Measurements from ENCODE around the gene ST6GALNAC3. TPM values are rescaled to one million over a fixed set of nuclear protein-coding genes. Genes with fewer than 3 reads are reported as not detected.

Gene ST6GALNAC3
- total RNA-seq, 2 experiments from 2014 or later, result 0.50 to 1.2 TPM

- ChIA-PET POLR2A (interaction anchor here (0.6 kb wide), 1 partner anchor 643 kb away, joined by 4 read pairs; no protein-coding TSS in a partner anchor), CTCF (ENCODE audit: unreplicated experiment) (no interaction called here)
- H3K4me2 ChIP-seq (ENCODE audit: low read length), result no peak overlapping the region
- H3K9me3 ChIP-seq (ENCODE audit: low read length), result no peaks in the 10 kb centered on the region
- H3K36me3 ChIP-seq (ENCODE audit: insufficient read depth, low read length), result no peaks in the 10 kb centered on the region
- no peak overlapping the region for H3K4me3 ChIP-seq (ENCODE audit: low read depth, low read length, poor library complexity, severe bottlenecking)
- BruUV-seq (replicated peaks), result no TSS peak
- H4K20me1 ChIP-seq (ENCODE audit: insufficient read depth, low read length), result no peaks in the 10 kb centered on the region
- no peaks in the 10 kb centered on the region for H3K79me2 ChIP-seq (ENCODE audit: insufficient read depth, low read depth, low read length)
- H3K4me1 ChIP-seq (ENCODE audit: insufficient read depth, low read length, poor library complexity, severe bottlenecking), result no peaks in the 10 kb centered on the region
- no peak overlapping the region for H3K27ac ChIP-seq (ENCODE audit: low read depth, low read length, poor library complexity, severe bottlenecking)
- DNase-seq (ENCODE audit: low spot score), result no peak
- H3K9me2 ChIP-seq (ENCODE audit: insufficient read depth, low read length), result no peaks in the 10 kb centered on the region
- H2AFZ ChIP-seq (ENCODE audit: low read length), result no peak overlapping the region
- intact Hi-C loops (cut with micrococcal nuclease; ENCODE audit: unreplicated experiment), result no loop called here
- TF ChIP-seq CTCF (conservative IDR thresholded peaks at IDR 0.05; ENCODE audit: low read length) (no peak), EZH2phosphoT487 (IDR thresholded peaks at IDR 0.05; ENCODE audit: borderline replicate concordance, low read depth, low read length) (no peak)
These were observed 9.3 kb upstream of the ST6GALNAC3 start for GRCh38 chr1:76065270-76065669.

DNA sequence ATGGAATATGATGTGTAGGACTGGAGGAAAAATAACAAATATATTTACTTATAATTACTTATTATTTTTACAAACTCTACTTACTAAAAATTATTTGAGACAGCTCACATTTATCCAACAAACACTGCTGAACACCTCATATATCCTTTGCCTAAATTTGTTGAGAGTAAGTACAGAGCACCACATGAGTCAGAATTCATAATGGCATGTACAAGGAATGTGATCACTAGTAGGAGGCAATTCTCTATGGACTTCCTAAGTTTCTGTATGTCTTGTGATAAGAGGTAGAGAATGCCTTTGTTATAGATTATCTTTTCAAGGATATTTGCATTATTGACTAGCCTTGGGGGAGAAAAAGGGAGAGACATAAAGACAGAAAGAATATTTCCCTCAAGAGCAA lies 8.2 kb upstream of the ST6GALNAC3 start:
- ChIA-PET POLR2A (no interaction called here), CTCF (ENCODE audit: unreplicated experiment) (no interaction called here)
- H3K4me3 ChIP-seq (ENCODE audit: low read depth, low read length, poor library complexity, severe bottlenecking), result no peak overlapping the region
- H3K9me3 ChIP-seq (ENCODE audit: low read length), result no peaks in the 10 kb centered on the region
- no peak for TF ChIP-seq EZH2phosphoT487 (IDR thresholded peaks at IDR 0.05; ENCODE audit: borderline replicate concordance, low read depth, low read length)
- no peak for TF ChIP-seq CTCF (conservative IDR thresholded peaks at IDR 0.05; ENCODE audit: low read length)
- H3K36me3 ChIP-seq (ENCODE audit: insufficient read depth, low read length), result no peaks in the 10 kb centered on the region
- intact Hi-C loops (cut with micrococcal nuclease; ENCODE audit: unreplicated experiment), result no loop called here
- H2AFZ ChIP-seq (ENCODE audit: low read length), result no peak overlapping the region
- H3K27ac ChIP-seq (ENCODE audit: low read depth, low read length, poor library complexity, severe bottlenecking), result no peak overlapping the region
- no TSS peak for BruUV-seq (replicated peaks)
- H4K20me1 ChIP-seq (ENCODE audit: insufficient read depth, low read length), result no peaks in the 10 kb centered on the region
- no peak for DNase-seq (ENCODE audit: low spot score)
- H3K79me2 ChIP-seq (ENCODE audit: insufficient read depth, low read depth, low read length), result no peaks in the 10 kb centered on the region
- no peaks in the 10 kb centered on the region for H3K9me2 ChIP-seq (ENCODE audit: insufficient read depth, low read length)
- no peak overlapping the region for H3K4me2 ChIP-seq (ENCODE audit: low read length)
- H3K4me1 ChIP-seq (ENCODE audit: insufficient read depth, low read length, poor library complexity, severe bottlenecking), result no peaks in the 10 kb centered on the region

GRCh38 chr1:76068542-76068941 lies 6.0 kb upstream of the ST6GALNAC3 start:
- H3K27ac ChIP-seq (ENCODE audit: low read depth, low read length, poor library complexity, severe bottlenecking), result no peak overlapping the region
- no peak overlapping the region for H3K4me3 ChIP-seq (ENCODE audit: low read depth, low read length, poor library complexity, severe bottlenecking)
- BruUV-seq (replicated peaks), result no TSS peak
- TF ChIP-seq CTCF (conservative IDR thresholded peaks at IDR 0.05; ENCODE audit: low read length), result no peak
- no peak for TF ChIP-seq EZH2phosphoT487 (IDR thresholded peaks at IDR 0.05; ENCODE audit: borderline replicate concordance, low read depth, low read length)
- ChIA-PET CTCF (ENCODE audit: unreplicated experiment) (no interaction called here), POLR2A (no interaction called here)
- H2AFZ ChIP-seq (ENCODE audit: low read length), result no peak overlapping the region
- no peaks in the 10 kb centered on the region for H3K79me2 ChIP-seq (ENCODE audit: insufficient read depth, low read depth, low read length)
- intact Hi-C loops (cut with micrococcal nuclease; ENCODE audit: unreplicated experiment), result no loop called here
- no peaks in the 10 kb centered on the region for H4K20me1 ChIP-seq (ENCODE audit: insufficient read depth, low read length)
- no peaks in the 10 kb centered on the region for H3K9me3 ChIP-seq (ENCODE audit: low read length)
- no peak overlapping the region for H3K4me2 ChIP-seq (ENCODE audit: low read length)
- no peaks in the 10 kb centered on the region for H3K36me3 ChIP-seq (ENCODE audit: insufficient read depth, low read length)
- no peaks in the 10 kb centered on the region for H3K9me2 ChIP-seq (ENCODE audit: insufficient read depth, low read length)
- no peak for DNase-seq (ENCODE audit: low spot score)
- H3K4me1 ChIP-seq (ENCODE audit: insufficient read depth, low read length, poor library complexity, severe bottlenecking), result no peaks in the 10 kb centered on the region

Measured in OCI-LY7 (cell line).